ENCODE results near the gene SNRPD2.
"Not testable (repeated sequence)": the region's sequence is repeated elsewhere in the genome, so short reads cannot be mapped to it uniquely, and the experiment has no call there.

Gene SNRPD2

DNA sequence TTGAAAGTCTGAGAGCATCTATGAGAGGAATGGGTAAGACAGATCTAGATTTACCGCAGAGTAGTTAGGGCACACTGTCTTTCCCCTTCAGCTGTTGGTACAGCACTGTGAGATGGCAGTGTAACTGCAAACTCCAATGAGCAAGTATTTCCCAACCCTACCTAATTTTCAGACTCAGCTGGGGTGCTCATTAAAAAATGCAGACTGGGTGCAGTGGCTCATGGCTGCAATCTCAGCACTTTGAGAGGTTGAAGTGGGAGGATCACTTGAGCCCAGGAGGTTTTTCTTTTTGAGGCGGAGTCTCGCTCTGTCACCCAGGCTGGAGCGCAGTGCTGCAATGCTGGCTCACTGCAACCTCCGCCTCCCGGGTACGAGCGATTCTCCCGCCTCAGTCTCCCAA lies 13.4 kb upstream of the SNRPD2 start:
- DNase-seq (ENCODE audit: low read depth in 2 of 2), result no peak

DNA sequence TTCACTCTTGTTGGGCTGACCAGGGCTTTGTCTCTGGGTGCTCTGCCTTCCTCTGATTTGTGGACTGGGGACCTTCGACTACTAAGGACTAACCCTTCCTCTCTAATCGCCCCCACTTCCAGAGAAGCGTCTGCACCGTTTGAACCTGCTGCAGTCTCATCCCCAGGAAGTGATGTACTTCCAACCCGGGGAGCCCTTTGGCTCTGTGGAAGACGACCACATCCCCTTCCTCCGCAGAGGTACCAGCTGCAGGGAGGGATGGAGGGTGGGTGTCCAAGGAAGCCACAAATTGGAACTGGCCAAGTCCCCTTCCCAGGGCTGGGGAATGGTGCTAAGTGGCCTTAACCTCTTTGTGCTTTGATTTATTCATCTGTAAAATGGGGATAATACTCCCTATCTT lies 9.9 kb upstream of the SNRPD2 start:
- DNase-seq (ENCODE audit: low read depth in 2 of 2), result no peak

DNA sequence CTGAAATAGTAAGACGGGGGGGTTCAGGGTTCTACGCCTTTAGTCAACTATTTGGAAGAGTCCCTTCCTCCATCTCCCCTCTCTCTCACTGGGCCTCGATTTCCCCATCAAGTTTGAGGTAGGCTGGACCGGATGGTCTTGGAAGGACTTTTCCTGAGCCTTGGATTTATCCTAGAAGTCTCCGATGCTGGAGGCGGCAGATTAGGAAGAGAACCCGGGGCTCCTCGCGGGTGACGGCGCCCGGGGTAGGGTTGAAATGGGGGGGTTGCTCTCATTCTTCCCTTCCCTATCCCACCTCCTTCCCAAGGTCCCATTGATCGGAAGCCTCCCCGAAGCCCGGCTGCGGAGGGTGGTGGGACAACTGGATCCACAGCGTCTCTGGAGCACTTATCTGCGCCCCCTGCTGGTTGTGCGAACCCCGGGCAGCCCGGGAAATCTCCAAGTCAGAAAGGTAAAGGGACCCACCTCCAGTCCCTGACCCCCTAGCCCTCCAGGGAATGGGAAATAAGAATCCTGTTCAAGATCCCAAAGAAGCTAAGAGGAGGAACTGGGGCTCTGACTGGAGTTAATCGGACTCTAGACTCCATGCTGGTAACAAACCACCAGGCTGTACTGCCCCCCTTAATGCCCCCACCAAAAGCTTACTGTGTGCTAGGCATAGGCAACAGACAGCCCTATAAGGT lies 1.5 kb upstream of the SNRPD2 start:
- DNase-seq (ENCODE audit: low read depth in 2 of 2), result peak; percentile 71 to 76

DNA sequence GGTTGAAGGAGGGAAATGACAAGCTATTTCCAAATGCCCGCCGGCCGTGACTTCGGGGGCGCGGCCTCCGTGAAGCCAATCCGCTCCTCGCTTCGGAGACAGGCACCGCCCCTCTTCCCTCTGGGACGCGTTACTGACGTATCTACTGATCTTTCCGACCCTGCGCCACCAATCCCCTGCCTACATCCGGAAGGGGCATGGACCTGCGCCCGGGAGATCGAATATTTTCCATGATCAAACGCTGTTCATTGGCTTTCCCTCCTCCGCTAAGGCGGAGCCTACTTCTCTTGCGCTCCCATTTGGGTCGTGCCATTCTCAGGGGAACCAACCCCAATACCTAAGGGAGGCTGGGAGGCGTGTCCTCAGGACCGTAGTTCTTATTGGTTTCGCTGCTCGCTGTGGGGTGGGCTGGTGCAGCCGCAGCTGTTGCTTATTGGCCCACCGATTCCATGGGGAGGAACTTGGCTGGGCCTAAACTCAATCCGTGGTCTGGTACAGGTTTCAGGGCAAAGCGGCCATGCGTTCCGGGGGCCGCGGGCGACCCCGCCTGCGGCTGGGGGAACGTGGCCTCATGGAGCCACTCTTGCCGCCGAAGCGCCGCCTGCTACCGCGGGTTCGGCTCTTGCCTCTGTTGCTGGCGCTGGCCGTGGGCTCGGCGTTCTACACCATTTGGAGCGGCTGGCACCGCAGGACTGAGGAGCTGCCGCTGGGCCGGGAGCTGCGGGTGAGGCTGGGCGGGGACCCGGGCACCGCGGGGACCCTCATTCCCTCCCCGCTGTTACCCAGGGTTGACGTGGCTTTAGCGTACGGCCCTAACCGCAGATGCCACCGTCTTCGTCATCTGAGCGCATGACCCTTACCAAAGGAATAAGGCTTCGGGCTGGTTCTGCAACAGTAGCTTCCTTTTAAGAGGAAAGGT lies 693 bp upstream of the SNRPD2 start, which contains the start of gene QPCTL:
TSS of gene QPCTL (plus strand) at position 480 of the 919 bp plus-strand sequence. CDS start at position 518, 38 bp downstream.
- DNase-seq (ENCODE audit: low read depth in 2 of 2), result peak; percentile 91 to 94

DNA sequence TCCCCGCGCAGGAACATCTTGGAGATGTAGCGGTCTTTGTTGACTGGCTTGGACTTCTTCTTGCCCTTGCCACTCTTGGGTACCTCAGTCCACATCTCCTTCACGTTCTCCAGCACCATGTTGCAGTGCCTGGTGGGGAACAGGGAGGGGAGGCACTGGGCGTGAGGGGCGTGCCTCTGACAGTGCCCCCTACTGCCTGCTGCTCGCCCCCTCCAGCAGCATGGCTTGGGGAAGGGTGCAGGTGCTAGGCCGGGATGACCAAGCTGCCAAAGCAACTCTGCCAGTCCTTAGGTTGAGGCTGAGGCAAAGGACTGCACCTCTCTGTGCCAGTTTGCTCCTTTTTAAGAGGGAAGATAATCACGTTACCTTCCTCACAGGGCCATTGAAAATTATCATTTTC lies 4.2 kb downstream of the SNRPD2 start:
- no peak for DNase-seq (ENCODE audit: low read depth in 2 of 2)

DNA sequence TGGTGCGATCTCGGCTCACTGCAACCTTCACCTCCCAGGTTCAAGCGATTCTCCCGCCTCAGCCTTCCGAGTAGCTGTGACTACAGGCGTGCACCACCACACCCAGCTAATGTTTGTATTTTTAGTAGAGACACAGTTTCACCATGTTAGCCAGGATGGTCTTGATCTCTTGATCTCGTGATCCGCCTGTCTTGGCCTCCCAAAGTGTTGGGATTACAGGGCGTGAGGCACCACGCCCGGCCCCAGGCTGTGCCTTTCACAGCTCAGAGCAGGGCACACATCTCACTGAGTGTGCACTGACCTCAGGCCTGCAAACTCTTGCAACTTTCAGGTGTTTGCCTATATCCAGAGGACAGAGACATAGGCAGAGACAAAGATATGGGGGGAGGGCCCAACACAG lies 6.7 kb downstream of the SNRPD2 start:
- not testable (repeated sequence) for DNase-seq (ENCODE audit: low read depth in 2 of 2)

DNA sequence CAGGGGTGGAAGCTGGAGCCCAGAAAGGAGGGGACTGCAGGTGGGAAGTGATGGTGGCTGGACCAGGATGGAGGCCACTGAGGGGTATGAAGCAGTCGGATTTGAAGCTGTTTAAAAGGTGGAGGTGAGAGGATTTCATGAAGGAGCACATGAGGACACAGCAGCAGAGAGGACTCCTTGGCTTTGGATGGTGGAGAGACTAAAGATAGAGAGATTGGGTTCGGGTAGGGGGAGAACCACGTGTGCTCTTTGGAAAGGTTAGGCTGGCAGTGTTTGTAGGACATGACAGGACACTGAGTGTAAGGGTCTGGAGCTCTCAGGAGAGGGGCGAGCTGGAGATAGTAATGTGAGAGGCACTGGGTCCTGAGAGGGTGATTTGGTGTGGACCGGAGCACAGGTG lies 8.8 kb downstream of the SNRPD2 start:
- no peak for DNase-seq (ENCODE audit: low read depth in 2 of 2)

DNA sequence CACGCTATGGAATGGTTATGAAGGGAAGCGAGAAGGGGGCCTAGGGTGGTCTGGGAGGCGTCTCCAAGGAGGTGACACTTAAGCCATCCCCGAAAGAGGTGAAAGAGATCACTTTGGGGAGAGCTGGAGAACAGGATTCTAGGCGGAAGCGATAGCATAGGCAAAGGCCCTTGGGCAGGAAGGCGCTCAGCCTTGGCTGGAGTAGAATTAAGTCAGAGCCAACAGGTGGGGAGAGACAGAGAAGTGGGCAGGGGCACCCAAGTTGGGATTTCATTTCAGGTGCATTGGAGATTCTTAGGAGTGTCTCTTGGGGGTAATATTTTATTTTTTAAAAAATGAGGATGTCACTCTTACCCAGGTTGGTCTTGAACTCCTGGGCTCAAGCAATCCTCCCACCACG lies 9.6 kb downstream of the SNRPD2 start:
- no peak for DNase-seq (ENCODE audit: low read depth in 2 of 2)

DNA sequence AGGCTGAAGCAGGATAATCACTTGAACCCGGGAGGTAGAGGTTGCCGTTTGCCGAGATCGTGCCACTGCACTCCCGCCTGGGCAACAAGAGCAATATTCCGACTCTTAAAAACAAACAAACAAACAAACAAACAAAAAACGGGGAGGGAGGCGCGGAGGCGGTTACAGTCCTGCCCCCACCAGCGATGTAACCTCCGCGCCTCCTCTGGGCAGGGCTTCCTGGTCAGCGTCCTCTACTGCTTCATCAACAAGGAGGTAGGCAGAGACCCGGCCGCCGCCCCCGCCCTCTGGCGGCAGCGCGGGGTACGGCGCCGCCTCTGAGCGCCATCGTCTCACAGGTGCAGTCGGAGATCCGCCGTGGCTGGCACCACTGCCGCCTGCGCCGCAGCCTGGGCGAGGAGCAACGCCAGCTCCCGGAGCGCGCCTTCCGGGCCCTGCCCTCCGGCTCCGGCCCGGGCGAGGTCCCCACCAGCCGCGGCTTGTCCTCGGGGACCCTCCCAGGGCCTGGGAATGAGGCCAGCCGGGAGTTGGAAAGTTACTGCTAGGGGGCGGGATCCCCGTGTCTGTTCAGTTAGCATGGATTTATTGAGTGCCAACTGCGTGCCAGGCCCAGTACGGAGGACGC lies 10.2 kb downstream of the SNRPD2 start:
- peak; percentile 77 to 81 for DNase-seq (ENCODE audit: low read depth in 2 of 2)

DNA sequence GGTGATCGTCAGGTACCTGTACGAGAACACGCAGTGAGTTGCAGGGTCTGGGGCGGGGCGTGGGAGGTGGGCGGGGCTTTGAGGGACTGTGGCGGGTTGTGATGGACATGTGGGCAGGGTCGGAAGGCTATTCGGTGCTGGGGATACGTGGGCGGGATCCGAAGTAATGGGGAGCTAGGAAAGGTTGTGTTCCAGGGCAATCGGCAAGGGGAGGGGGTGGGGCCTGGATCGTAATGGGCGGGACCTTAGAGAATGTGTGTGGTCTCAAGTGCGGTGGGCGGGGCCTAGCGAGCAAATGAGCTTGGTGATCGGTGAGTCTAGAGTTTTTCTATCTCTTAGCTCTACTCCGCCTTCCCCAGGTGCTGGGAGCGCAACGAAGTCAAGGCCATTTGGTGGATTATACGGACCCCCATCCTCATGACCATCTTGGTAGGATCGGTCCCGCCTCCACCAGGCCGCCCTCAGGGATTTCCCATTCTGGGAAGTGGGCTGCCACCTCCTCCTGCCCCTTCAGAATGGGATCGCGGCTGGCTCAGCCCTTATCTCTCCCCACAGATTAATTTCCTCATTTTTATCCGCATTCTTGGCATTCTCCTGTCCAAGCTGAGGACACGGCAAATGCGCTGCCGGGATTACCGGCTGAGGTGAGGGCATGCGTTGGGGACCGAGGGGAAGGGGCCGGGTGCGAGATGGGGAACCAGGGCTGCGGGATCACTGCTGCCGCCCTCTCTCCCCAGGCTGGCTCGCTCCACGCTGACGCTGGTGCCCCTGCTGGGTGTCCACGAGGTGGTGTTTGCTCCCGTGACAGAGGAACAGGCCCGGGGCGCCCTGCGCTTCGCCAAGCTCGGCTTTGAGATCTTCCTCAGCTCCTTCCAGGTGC lies 14.2 kb downstream of the SNRPD2 start:
- DNase-seq (ENCODE audit: low read depth in 2 of 2), result peak; percentile 76 to 82

DNA sequence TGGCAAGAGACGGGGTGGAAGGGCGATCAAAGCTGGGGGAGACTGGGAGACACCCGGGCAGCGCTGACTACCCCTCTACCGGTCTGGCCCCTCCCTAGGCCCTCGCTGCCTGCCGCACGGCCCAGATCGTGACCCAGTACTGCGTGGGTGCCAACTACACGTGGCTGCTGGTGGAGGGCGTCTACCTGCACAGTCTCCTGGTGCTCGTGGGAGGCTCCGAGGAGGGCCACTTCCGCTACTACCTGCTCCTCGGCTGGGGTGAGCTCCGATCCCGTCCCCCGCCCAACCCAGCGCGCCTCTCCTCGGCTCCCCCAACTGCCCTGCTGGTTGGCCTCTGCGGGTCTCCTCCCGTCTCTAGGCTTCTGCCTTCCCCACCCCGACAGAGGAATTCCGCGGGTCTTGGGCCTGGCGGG lies 14.9 kb downstream of the SNRPD2 start:
- DNase-seq (ENCODE audit: low read depth in 2 of 2), result peak; percentile 48 to 68

DNA sequence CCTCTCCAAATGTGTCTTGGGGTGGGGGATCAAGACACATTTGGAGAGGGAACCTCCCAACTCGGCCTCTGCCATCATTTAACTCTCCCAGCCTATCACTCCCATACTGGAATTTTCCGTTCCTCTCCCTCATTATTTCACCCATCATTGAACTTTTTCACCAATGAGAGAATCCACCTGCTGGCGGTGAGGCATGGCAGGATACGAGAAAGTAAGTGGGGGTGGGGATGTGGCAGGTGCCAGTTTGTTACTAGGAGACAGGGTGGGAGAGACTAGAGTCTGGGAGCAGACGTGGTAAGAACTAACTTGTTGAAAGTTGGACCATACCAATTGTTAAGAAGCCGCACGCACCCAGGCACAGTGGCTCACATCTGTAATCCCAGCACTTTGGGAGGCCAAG lies 16.8 kb downstream of the SNRPD2 start:
- no peak for DNase-seq (ENCODE audit: low read depth in 2 of 2)

DNA sequence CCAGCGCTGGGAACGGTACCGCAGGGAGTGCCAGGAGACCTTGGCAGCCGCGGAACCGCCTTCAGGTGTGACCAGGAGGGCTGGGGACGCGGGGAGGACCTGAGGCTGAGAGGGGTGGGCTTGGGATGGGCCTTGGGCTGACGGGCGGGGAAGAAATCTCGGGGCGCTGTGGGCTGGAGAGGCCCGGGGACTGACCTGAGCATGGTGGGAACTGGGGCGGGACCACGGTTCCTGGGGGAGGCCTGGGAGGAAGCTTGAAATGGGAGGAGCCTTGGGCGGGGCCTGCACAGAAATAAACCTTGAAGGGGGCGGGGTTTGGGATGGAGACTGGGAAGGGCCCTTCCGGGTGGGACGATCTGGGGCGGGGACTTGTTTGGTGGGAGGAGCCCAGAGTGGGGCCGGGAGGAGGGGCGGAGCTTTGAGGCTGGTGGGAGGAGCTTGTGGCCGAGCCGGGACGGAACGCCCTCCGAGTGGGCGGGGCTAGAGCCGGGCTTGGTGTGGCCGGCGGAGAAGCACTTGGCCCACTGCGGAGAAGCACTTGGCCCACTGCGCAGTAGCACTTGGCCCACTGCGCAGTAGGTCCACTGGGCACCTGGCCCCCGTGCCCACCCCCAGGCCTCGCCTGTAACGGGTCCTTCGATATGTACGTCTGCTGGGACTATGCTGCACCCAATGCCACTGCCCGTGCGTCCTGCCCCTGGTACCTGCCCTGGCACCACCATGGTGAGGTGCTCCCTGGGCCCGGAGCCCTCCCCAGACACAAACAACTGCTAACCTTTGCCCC lies 20.9 kb downstream of the SNRPD2 start:
- peak in 1 of 2 donors; percentile 43 for DNase-seq (ENCODE audit: low read depth in 2 of 2)

DNA sequence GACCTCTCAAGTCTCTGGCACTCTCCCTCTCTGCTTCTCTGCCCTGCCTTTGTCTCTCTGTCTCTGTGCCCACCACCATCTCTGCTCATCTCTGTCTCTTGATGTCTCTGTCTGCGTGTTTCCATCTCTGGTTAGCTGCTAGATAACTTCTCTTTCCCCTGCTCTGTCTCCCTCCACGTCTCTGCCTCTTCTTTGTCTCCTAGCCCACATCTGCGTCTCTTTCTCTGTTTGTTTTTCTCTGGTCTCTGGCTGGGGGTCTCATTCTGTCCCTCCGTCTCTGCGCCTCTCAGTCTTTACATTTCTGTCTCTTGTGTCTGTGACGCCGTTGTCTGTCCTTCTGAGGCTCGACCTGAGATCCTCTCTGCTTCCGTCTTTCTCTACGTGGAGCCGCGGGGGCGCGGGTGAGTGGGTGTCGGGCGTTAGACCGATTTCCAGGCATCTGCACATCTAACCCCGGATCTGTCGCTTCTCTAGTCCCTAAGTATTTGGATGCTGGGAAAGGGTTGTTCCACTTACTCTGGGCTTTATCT lies 23.3 kb downstream of the SNRPD2 start:
- DNase-seq (ENCODE audit: low read depth in 2 of 2), result no peak

DNA sequence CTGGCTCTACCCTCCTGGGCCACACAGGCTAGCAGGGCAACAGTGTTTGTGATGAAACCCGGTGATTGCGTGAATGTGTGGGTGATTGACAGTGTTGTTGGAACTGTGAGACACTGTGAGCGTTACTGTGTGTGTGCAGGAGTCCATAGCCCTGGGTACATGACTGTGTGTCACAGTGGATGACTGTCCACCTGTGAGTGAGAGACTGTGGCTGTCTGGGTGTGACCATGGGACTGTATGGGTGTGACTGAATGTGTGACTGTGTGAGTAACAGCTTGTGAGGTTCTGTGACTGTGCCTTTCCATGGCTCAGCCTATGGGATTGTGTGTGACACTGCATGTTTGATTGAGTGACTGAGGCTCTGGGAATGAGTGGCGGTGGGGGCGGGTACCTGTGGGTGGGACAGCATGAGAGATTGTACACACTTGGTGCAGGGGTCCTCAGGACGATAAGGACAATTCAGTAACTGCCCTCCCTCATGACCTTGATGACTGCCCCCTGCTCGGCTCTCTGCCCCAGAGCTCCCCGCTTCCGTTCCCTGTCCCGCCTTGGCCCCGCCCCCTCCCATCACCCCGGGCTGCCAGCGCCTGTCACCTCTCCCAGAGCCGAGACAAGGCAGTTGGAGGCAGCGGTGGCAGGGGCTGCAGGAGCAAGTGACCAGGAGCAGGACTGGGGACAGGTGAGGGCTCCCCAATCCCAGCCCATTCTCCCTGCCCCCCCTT lies 24.0 kb downstream of the SNRPD2 start, which contains the start of gene GIPR:
TSS of gene GIPR (plus strand) at position 602 of the 722 bp plus-strand sequence. CDS start 1,300 bp downstream, outside the sequence.
- DNase-seq (ENCODE audit: low read depth in 2 of 2), result peak in 1 of 2 donors; percentile 51

DNA sequence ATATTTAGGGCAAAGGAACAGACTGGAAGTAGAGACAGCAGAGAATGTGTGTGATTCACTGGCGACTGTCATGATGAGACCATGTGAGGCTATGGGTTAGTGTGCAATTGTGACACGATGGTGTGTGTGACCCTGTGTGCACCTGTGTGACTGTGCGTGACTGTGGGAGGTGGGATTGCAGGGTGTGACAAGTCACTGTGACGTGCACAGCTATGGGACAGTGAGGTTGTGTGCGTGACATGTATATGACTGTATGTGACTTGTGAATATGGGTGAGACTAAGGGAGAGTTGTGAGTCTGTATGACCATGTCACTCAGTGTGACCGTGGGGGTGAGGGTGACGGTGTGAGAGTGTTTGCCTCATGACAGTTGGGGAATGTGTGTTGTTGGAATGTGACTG lies 27.2 kb downstream of the SNRPD2 start:
- no peak for DNase-seq (ENCODE audit: low read depth in 2 of 2)

DNA sequence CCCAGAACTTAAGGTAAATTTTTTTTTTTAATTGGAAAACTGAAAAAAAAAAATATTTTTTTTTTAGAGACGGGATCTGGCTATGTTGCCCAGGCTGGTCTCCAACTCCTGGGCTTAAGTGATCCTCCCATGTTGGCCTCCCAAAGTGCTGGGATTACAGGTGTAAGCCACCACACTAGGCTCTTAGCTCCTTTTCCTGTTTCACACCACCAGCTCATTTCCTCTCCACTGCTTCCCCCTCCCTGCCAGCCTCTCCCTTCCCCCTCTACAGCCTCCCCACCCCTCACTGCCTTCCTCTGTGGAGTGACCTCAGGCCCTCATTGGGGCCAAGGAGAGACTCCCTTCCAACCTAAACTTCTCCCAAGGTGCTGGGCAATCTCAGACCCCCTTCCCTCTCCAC lies 28.0 kb downstream of the SNRPD2 start:
- DNase-seq (ENCODE audit: low read depth in 2 of 2), result no peak

DNA sequence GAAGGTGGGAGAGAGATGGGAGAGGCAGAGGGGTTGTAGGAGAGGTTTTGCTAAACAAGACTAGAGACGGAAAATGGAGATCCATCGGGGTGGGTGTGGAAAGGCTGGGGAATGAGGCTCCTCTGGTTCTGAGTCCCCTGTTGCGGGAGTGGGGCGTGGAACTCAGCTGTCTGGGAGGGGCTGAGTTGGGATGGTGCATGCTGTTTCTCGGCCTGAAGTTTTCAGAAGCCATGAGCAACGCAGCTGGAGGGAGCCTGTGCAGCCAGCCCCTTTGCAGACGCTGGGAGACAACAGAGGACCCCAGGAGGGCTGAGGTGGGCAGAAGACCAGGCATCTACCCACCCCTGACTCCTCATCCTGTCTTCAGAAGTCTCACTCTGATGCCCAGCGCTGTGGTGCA lies 31.1 kb downstream of the SNRPD2 start:
- no peak for DNase-seq (ENCODE audit: low read depth in 2 of 2)

DNA sequence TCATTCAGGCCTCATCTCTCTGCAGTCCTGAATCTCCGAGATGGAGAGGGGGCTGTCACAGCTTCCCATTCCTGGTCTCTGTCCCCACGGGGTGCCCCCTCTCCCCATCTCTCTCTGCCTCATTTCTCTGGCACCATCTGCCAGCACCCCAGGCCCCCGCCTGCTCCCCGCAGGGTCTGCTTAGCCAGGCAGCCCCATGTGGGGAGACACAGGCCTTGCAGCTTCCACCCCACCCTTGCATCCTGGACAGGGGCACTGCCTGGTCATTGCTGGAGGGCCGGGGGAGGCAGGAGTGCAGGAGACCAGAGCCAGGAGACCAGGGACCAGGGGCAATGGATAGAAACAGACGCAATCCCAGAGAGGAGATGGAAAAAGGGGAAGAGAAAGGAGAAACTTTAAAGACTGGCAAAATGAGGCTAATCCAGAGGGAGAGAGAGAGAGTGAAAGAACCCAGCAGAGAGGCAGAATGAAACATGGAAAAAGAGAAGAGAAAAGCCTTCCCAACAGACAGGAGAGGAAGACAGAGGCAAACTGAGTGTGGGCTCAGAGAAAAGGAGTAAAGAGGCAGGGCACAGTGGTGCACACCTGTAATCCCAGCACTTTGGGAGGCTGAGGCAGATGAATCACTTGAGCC lies 32.5 kb downstream of the SNRPD2 start:
- no peak for DNase-seq (ENCODE audit: low read depth in 2 of 2)
